GM12878 (cell line): ENCODE data around the gene TMPRSS13.

ENCODE experiments used
- POLR2A ChIP-seq: IDR thresholded peaks from 2 replicates; pipeline ENCODE4 v1.6.1; 2011; ENCODE audit warnings: low read depth, mild to moderate bottlenecking, low read length
- POLR2AphosphoS2 ChIP-seq: IDR thresholded peaks from 2 replicates; pipeline ENCODE4 v1.6.1; 2011; ENCODE audit warnings: low read depth, mild to moderate bottlenecking, low read length, improper control_type of control experiment, moderate library complexity
- SRF ChIP-seq, 2 experiments: IDR thresholded peaks; 2 replicates each; pipeline ENCODE4 v1.6.1; 2011; ENCODE audit warnings: low read depth in 2 of 2, low read length in 2 of 2, mild to moderate bottlenecking in 1 of 2, moderate library complexity in 1 of 2
- TF ChIP-seq, protein P1 (sequence below): fragments of 450-650 bp; IDR thresholded peaks from 2 replicates; pipeline ENCODE4 v1.6.1; 2018; ENCODE audit warnings: borderline replicate concordance, mild to moderate bottlenecking; ENCODE audit not compliant: partially characterized antibody
- TF ChIP-seq, protein P2 (sequence below): fragments of 450-650 bp; IDR thresholded peaks from 2 replicates; pipeline ENCODE4 v1.6.1; 2016; ENCODE audit warnings: mild to moderate bottlenecking, moderate library complexity, borderline replicate concordance
- TF ChIP-seq, protein P3 (sequence below): IDR thresholded peaks from 2 replicates; pipeline ENCODE4 v1.6.1; 2012; ENCODE audit warnings: mild to moderate bottlenecking, low read depth, low read length
- TF ChIP-seq, protein P4 (sequence below): IDR thresholded peaks from 2 replicates; pipeline ENCODE4 v1.6.1; 2012; ENCODE audit warnings: low read depth, low read length, improper control_type of control experiment
- TF ChIP-seq, protein P5 (sequence below): fragments of 450-650 bp; conservative IDR thresholded peaks from 2 replicates; pipeline ENCODE4 v1.6.1; 2017; ENCODE audit warnings: mild to moderate bottlenecking, moderate library complexity

DNA sequence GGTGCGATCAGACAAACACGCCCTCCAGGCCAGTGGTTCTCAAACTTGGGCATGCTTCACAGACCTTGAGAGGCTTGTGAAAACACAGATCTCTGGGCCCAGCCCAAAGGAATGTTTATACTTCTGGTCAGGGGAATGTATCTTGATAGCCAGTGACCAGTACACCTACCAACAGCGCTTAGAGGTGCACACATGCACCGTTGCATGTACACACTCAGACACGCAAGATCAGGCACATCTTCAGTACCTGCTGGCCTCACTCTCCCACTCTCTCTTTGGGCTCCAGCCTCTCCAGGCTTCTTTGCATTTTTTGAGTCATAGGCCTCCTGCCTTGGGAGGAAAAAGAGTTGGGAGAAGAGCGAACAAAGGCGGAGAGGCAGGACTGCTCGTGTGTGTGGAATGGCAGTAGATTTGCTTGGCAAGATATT is 41.0 kb downstream of the TMPRSS13 start:
- TF ChIP-seq SRF (IDR thresholded peaks at IDR 0.05; ENCODE audit: low read depth in 2 of 2, low read length in 2 of 2) (no peak), POLR2AphosphoS2 (no peak), POLR2A (no peak)
- TF ChIP-seq, protein P1, sequence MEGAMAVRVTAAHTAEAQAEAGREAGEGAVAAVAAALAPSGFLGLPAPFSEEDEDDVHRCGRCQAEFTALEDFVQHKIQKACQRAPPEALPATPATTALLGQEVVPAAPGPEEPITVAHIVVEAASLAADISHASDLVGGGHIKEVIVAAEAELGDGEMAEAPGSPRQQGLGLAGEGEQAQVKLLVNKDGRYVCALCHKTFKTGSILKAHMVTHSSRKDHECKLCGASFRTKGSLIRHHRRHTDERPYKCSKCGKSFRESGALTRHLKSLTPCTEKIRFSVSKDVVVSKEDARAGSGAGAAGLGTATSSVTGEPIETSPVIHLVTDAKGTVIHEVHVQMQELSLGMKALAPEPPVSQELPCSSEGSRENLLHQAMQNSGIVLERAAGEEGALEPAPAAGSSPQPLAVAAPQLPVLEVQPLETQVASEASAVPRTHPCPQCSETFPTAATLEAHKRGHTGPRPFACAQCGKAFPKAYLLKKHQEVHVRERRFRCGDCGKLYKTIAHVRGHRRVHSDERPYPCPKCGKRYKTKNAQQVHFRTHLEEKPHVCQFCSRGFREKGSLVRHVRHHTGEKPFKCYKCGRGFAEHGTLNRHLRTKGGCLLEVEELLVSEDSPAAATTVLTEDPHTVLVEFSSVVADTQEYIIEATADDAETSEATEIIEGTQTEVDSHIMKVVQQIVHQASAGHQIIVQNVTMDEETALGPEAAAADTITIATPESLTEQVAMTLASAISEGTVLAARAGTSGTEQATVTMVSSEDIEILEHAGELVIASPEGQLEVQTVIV = no peak
- TF ChIP-seq, protein P2, sequence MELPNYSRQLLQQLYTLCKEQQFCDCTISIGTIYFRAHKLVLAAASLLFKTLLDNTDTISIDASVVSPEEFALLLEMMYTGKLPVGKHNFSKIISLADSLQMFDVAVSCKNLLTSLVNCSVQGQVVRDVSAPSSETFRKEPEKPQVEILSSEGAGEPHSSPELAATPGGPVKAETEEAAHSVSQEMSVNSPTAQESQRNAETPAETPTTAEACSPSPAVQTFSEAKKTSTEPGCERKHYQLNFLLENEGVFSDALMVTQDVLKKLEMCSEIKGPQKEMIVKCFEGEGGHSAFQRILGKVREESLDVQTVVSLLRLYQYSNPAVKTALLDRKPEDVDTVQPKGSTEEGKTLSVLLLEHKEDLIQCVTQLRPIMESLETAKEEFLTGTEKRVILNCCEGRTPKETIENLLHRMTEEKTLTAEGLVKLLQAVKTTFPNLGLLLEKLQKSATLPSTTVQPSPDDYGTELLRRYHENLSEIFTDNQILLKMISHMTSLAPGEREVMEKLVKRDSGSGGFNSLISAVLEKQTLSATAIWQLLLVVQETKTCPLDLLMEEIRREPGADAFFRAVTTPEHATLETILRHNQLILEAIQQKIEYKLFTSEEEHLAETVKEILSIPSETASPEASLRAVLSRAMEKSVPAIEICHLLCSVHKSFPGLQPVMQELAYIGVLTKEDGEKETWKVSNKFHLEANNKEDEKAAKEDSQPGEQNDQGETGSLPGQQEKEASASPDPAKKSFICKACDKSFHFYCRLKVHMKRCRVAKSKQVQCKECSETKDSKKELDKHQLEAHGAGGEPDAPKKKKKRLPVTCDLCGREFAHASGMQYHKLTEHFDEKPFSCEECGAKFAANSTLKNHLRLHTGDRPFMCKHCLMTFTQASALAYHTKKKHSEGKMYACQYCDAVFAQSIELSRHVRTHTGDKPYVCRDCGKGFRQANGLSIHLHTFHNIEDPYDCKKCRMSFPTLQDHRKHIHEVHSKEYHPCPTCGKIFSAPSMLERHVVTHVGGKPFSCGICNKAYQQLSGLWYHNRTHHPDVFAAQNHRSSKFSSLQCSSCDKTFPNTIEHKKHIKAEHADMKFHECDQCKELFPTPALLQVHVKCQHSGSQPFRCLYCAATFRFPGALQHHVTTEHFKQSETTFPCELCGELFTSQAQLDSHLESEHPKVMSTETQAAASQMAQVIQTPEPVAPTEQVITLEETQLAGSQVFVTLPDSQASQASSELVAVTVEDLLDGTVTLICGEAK = no peak
- TF ChIP-seq, protein P3, sequence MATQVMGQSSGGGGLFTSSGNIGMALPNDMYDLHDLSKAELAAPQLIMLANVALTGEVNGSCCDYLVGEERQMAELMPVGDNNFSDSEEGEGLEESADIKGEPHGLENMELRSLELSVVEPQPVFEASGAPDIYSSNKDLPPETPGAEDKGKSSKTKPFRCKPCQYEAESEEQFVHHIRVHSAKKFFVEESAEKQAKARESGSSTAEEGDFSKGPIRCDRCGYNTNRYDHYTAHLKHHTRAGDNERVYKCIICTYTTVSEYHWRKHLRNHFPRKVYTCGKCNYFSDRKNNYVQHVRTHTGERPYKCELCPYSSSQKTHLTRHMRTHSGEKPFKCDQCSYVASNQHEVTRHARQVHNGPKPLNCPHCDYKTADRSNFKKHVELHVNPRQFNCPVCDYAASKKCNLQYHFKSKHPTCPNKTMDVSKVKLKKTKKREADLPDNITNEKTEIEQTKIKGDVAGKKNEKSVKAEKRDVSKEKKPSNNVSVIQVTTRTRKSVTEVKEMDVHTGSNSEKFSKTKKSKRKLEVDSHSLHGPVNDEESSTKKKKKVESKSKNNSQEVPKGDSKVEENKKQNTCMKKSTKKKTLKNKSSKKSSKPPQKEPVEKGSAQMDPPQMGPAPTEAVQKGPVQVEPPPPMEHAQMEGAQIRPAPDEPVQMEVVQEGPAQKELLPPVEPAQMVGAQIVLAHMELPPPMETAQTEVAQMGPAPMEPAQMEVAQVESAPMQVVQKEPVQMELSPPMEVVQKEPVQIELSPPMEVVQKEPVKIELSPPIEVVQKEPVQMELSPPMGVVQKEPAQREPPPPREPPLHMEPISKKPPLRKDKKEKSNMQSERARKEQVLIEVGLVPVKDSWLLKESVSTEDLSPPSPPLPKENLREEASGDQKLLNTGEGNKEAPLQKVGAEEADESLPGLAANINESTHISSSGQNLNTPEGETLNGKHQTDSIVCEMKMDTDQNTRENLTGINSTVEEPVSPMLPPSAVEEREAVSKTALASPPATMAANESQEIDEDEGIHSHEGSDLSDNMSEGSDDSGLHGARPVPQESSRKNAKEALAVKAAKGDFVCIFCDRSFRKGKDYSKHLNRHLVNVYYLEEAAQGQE = no peak
- TF ChIP-seq, protein P4, sequence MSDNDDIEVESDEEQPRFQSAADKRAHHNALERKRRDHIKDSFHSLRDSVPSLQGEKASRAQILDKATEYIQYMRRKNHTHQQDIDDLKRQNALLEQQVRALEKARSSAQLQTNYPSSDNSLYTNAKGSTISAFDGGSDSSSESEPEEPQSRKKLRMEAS = no peak
- TF ChIP-seq, protein P5, sequence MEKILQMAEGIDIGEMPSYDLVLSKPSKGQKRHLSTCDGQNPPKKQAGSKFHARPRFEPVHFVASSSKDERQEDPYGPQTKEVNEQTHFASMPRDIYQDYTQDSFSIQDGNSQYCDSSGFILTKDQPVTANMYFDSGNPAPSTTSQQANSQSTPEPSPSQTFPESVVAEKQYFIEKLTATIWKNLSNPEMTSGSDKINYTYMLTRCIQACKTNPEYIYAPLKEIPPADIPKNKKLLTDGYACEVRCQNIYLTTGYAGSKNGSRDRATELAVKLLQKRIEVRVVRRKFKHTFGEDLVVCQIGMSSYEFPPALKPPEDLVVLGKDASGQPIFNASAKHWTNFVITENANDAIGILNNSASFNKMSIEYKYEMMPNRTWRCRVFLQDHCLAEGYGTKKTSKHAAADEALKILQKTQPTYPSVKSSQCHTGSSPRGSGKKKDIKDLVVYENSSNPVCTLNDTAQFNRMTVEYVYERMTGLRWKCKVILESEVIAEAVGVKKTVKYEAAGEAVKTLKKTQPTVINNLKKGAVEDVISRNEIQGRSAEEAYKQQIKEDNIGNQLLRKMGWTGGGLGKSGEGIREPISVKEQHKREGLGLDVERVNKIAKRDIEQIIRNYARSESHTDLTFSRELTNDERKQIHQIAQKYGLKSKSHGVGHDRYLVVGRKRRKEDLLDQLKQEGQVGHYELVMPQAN = no peak
